Spleen (tissue), 11 donors: ENCODE data around the gene CILP2. TPM values are rescaled to one million over a fixed set of nuclear protein-coding genes. Genes with fewer than 3 reads are reported as not detected.

Experiments
- DNase-seq: peaks from one replicate; pipeline ENCODE4 v3.0.0-alpha.2; 2020
- H3K27ac ChIP-seq, 8 donors: fragments of 200-600 bp; sonication (generic) in 7 of 8; 1 replicate in 4 of 8; 2 replicates in 4 of 8; pipeline versions ENCODE4 v1.5.0 to v1.8.0; 2016 to 2021; ENCODE audit warnings: inconsistent platforms in 4 of 8, mild to moderate bottlenecking in 4 of 8, moderate library complexity in 1 of 8
- H3K27me3 ChIP-seq, 7 donors: fragments of 200-600 bp; sonication (generic) in 6 of 7; replicated peaks in 1 of 7; 1 replicate in 4 of 7; 2 replicates in 3 of 7; pipeline versions ENCODE4 v1.5.0 to v1.8.0; 2016 to 2021; ENCODE audit warnings: inconsistent platforms in 3 of 7, mild to moderate bottlenecking in 1 of 7
- H3K36me3 ChIP-seq, 6 donors: fragments of 200-600 bp; sonication (generic) in 5 of 6; 1 replicate in 4 of 6; 2 replicates in 2 of 6; pipeline versions ENCODE4 v1.5.0 to v1.8.0; 2016 to 2021; ENCODE audit warnings: inconsistent platforms in 2 of 6
- H3K4me1 ChIP-seq, 6 donors: fragments of 200-600 bp; sonication (generic) in 5 of 6; 1 replicate in 3 of 6; 2 replicates in 3 of 6; pipeline versions ENCODE4 v1.5.0 to v1.8.0; 2016 to 2021; ENCODE audit warnings: inconsistent platforms in 3 of 6
- H3K4me3 ChIP-seq, 8 donors: fragments of 200-600 bp; sonication (generic) in 7 of 8; 1 replicate in 4 of 8; 2 replicates in 4 of 8; pipeline versions ENCODE4 v1.5.0 to v1.8.0; 2016 to 2021; ENCODE audit warnings: inconsistent platforms in 4 of 8, mild to moderate bottlenecking in 4 of 8, moderate library complexity in 2 of 8
- H3K9me3 ChIP-seq, 8 donors: fragments of 200-600 bp; sonication (generic) in 7 of 8; 1 replicate in 4 of 8; 2 replicates in 4 of 8; pipeline versions ENCODE4 v1.5.0 to v1.8.0; 2016 to 2021; ENCODE audit warnings: inconsistent platforms in 4 of 8
- POLR2A ChIP-seq, 3 donors: fragments of 450-650 bp; IDR thresholded peaks; one replicate each; pipeline ENCODE4 v1.5.1; 2017; ENCODE audit warnings: antibody characterized with exemption in 3 of 3, mild to moderate bottlenecking in 1 of 3
- POLR2AphosphoS5 ChIP-seq, 3 donors: sonication (generic); formaldehyde crosslinking; IDR thresholded peaks; one replicate each; pipeline ENCODE4 v1.5.1; 2017; ENCODE audit warnings: antibody characterized with exemption in 3 of 3
- WGBS, 5 donors: extraction: QIAGEN DNeasy Blood & Tissue Kit in 3 of 5; methylation state at CpG; one replicate each; pipeline versions ENCODE4 v1.1.5 to v1.1.7; 2013 to 2018; 5-methylcytosine and 5-hydroxymethylcytosine counted together
- intact Hi-C: fragments of 100-400 bp; cut with DNase I; formaldehyde crosslinking; loops from one replicate; pipeline ENCODE4 v1.15.0; 2023; ENCODE audit warnings: low total_unique reads
- polyA plus RNA-seq, 3 donors: library from polyadenylated mRNA; stranded (reverse); fragments of 200-250 nt; gene quantifications; one replicate each; pipeline ENCODE4 v1.2.1, GENCODE V29; 2013
- total RNA-seq, 7 donors: library from RNA; depleted of rRNA in 3 of 7; stranded (reverse); fragments of >200 nt in 3 of 7; fragmentation: NEBNext Ultra II Directional in 4 of 7; extraction: Animal tissue kit (Norgen Biotek cat#: 25700) in 4 of 7; gene quantifications; one replicate each; pipeline versions ENCODE4 v1.1.0 to v1.2.1, GENCODE V29; 2016 to 2021
- TF ChIP-seq, protein P1 (sequence below), 11 experiments: fragments of 200-600 bp in 7 of 11; fragments of 450-650 bp in 4 of 11; sonication (generic) in 4 of 11; IDR thresholded peaks in 8 of 11; conservative IDR thresholded peaks in 3 of 11; 1 replicate in 7 of 11; 2 replicates in 4 of 11; pipeline versions ENCODE4 v1.4.0 to v1.8.0; 2016 to 2021; ENCODE audit warnings: antibody characterized with exemption in 11 of 11, inconsistent platforms in 4 of 11, mild to moderate bottlenecking in 1 of 11
- donor health status: healthy with polysubstance abuse.
- donor health status: DM: no; HTN: no; CAD: no; lungs with moderate emphysema.
- donor health status: DM: no; HTN: no; CAD: no.
- donor health status: Bipolar disorder and iron deficiency.
- donor health status: healthy.
- donor health status: DM: no; HTN: no; CAD: no.
- donor health status: DM: yes; HTN: yes; CAD: no.

Gene CILP2
- total and polyA plus RNA-seq, 10 donors, result 0.15 to 1.3 (median 0.43) TPM; not detected in 1

DNA sequence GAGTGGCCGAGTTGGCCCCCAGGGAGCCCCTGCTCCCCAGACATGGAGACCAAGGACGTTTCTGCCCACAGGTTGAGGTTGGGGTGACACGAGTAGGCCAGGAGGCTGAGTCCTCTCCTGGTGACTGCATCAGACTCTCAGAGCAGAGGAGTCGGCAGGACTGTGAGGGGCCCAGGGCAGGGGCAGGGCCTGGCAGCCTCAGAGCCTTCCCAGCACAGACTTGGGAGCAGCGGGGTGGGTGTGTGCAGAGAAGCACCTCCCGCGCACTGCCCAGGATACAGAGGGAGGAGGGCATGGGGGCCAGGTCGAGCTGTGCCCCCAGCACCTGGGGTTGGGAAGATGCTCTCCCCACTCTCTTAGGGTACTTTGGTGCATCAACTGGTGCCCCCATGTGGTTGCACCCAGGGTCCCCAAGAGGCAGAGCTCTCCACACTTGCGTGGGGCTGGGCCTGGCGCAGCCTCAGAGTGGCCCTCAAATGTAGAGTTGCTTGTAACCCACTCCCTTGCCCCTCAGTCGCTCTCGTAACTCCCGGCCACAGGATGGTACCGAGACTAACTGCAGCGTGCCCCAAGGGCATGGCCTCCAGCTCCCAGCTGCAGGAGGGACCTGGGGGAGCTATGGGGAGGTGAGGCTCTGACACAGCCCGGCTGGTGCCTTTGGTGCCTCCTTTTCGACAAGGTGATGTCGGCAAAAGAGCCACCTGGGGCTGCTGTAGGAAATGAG lies 38.6 kb upstream of the CILP2 start:
- peak; percentile 69 for DNase-seq
- no peak overlapping the region for H3K4me3 ChIP-seq
- 78 to 94% (median 93%) methylated on average over 9 to 18 of the region's 18 CpGs for WGBS, 5 donors
- no peak overlapping the region for H3K27ac ChIP-seq
- no peaks in the 10 kb centered on the region for H3K27me3 ChIP-seq
- TF ChIP-seq, protein P1, sequence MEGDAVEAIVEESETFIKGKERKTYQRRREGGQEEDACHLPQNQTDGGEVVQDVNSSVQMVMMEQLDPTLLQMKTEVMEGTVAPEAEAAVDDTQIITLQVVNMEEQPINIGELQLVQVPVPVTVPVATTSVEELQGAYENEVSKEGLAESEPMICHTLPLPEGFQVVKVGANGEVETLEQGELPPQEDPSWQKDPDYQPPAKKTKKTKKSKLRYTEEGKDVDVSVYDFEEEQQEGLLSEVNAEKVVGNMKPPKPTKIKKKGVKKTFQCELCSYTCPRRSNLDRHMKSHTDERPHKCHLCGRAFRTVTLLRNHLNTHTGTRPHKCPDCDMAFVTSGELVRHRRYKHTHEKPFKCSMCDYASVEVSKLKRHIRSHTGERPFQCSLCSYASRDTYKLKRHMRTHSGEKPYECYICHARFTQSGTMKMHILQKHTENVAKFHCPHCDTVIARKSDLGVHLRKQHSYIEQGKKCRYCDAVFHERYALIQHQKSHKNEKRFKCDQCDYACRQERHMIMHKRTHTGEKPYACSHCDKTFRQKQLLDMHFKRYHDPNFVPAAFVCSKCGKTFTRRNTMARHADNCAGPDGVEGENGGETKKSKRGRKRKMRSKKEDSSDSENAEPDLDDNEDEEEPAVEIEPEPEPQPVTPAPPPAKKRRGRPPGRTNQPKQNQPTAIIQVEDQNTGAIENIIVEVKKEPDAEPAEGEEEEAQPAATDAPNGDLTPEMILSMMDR (IDR thresholded peaks at IDR 0.05 in 8 of 11, conservative IDR thresholded peaks at IDR 0.05 in 3 of 11), result no peak
- TF ChIP-seq POLR2A (IDR thresholded peaks at IDR 0.05) (no peak), POLR2AphosphoS5 (IDR thresholded peaks at IDR 0.05) (no peak)
- H3K36me3 ChIP-seq, result peaks cover 0 to 100% (median 97%) of the 10 kb centered on the region in 6 donors
- intact Hi-C loops, result no loop called here
- H3K9me3 ChIP-seq, result no peaks in the 10 kb centered on the region
- peaks cover 0 to 14% (median 0%) of the 10 kb centered on the region in 6 donors for H3K4me1 ChIP-seq

DNA sequence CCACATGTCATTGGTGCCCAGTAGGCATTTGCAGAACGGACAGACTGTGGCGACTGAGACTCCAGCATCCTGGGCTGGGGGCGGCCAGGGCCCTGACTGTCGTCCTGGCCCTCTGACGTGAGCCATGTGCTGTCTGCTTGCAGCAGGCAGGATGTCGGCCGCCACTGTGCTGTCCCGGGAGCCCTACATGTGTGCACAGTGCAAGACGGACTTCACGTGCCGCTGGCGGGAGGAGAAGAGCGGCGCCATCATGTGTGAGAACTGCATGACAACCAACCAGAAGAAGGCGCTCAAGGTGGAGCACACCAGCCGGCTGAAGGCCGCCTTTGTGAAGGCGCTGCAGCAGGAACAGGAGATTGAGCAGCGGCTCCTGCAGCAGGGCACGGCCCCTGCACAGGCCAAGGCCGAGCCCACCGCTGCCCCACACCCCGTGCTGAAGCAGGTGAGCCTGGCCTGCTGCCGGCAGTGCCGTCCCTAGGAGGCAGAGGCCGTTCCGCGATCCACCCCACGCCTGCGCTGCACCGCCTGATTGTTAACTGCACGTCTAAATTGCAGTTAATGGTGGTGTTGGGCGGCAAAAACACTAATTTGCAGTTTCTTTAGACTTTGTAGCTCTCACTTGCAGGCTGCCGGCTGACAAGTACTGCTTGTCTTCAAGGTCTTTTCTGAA lies 37.0 kb upstream of the CILP2 start:
- 91 to 95% (median 92%) methylated on average over 23 to 34 of the region's 34 CpGs for WGBS, 5 donors

DNA sequence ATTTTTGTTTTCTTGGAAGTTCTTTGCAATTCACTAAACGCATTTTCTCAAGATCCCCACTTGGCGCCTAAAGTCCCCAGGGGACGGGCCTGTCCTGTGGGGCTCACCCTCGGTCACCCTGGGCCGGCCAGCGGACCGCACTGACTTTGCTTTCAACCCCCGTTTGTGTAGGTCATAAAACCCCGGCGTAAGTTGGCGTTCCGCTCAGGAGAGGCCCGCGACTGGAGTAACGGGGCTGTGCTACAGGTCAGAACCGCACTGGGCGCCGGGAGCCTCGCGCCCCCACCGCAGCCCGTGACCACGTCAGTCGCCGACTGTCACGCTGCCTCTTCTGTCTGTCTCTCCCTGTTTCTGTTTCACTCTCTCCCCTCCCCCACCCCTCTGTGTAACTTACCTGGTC lies 36.3 kb upstream of the CILP2 start:
- TF ChIP-seq POLR2AphosphoS5 (IDR thresholded peaks at IDR 0.05), result no peak
- TF ChIP-seq, protein P1 (IDR thresholded peaks at IDR 0.05 in 8 of 11, conservative IDR thresholded peaks at IDR 0.05 in 3 of 11), result no peak
- no peak for TF ChIP-seq POLR2A (IDR thresholded peaks at IDR 0.05)
- Histone ChIP-seq H3K9me3 (no peaks in the 10 kb centered on the region), H3K4me3 (no peak overlapping the region), H3K36me3 (peaks cover 3 to 100% (median 98%) of the 10 kb centered on the region in 6 donors), H3K4me1 (peaks cover 0 to 4% (median 0%) of the 10 kb centered on the region in 6 donors), H3K27me3 (no peaks in the 10 kb centered on the region), H3K27ac (no peak overlapping the region)
- WGBS, 5 donors, result 94 to 96% (median 95%) methylated on average over 26 of the region's 26 CpGs
- intact Hi-C loops, result no loop called here
- peak; percentile 63 for DNase-seq

More for the DNA sequence above, 37.0 kb upstream of the CILP2 start:
- Histone ChIP-seq H3K27me3 (no peaks in the 10 kb centered on the region), H3K4me1 (peaks cover 0 to 9% (median 0%) of the 10 kb centered on the region in 6 donors), H3K4me3 (no peak overlapping the region), H3K27ac (no peak overlapping the region), H3K9me3 (no peaks in the 10 kb centered on the region), H3K36me3 (peaks cover 3 to 100% (median 99%) of the 10 kb centered on the region in 6 donors)
- peak; percentile 62 for DNase-seq
- peak in 2 of 3 donors; percentile 6 to 53 for TF ChIP-seq POLR2AphosphoS5 (IDR thresholded peaks at IDR 0.05)
- TF ChIP-seq, protein P1 (IDR thresholded peaks at IDR 0.05 in 8 of 11, conservative IDR thresholded peaks at IDR 0.05 in 3 of 11), result no peak
- intact Hi-C loops, result no loop called here

DNA sequence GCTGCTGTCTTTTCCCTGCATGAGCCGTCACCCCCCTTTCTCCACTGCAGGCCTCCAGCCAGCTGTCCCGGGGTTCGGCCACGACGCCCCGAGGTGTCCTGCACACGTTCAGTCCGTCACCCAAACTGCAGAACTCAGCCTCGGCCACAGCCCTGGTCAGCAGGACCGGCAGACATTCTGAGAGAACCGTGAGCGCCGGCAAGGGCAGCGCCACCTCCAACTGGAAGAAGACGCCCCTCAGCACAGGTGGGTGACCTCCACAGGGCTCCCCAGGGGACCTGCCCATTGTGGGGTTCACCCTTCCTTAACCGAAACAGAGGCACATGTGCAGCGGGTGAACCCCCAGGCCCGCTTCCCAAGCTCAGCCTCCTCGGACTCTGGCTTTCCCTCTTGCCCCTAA lies 35.8 kb upstream of the CILP2 start:
- Histone ChIP-seq H3K36me3 (peaks cover 3 to 100% (median 94%) of the 10 kb centered on the region in 6 donors), H3K4me1 (no peaks in the 10 kb centered on the region), H3K27me3 (no peaks in the 10 kb centered on the region), H3K4me3 (no peak overlapping the region), H3K27ac (no peak overlapping the region), H3K9me3 (no peaks in the 10 kb centered on the region)
- 94 to 98% (median 96%) methylated on average over 14 to 19 of the region's 19 CpGs for WGBS, 5 donors
- intact Hi-C loops, result no loop called here
- TF ChIP-seq, protein P1 (IDR thresholded peaks at IDR 0.05 in 8 of 11, conservative IDR thresholded peaks at IDR 0.05 in 3 of 11), result no peak
- TF ChIP-seq POLR2AphosphoS5 (IDR thresholded peaks at IDR 0.05), result peak in 1 of 3 donors; percentile 46
- DNase-seq, result peak; percentile 51
